IMR-90 (cell line): Measurements from ENCODE around the gene FLOT2.
"Not testable (repeated sequence)": the region's sequence is repeated elsewhere in the genome, so short reads cannot be mapped to it uniquely, and the experiment has no call there.

Source experiments
- CEBPB ChIP-seq: IDR thresholded peaks from 2 replicates; pipeline ENCODE4 v1.6.1; 2012; ENCODE audit warnings: low read depth, low read length, improper control_type of control experiment
- CHD1 ChIP-seq: IDR thresholded peaks from 2 replicates; pipeline ENCODE4 v1.6.1; 2012; ENCODE audit warnings: low read depth, low read length, improper control_type of control experiment
- FOS ChIP-seq: fragments of 150-350 bp; IDR thresholded peaks from 2 replicates; pipeline ENCODE4 v1.6.1; 2016; ENCODE audit warnings: low read depth, low read length
- MAFK ChIP-seq: IDR thresholded peaks from 2 replicates; pipeline ENCODE4 v1.6.1; 2012; ENCODE audit warnings: low read depth, low read length, improper control_type of control experiment
- MAZ ChIP-seq: IDR thresholded peaks from 2 replicates; pipeline ENCODE4 v1.6.1; 2012; ENCODE audit warnings: low read depth, mild to moderate bottlenecking, low read length, improper control_type of control experiment, moderate library complexity, borderline replicate concordance
- MXI1 ChIP-seq: IDR thresholded peaks from 2 replicates; pipeline ENCODE4 v1.6.1; 2012; ENCODE audit warnings: low read depth, mild to moderate bottlenecking, low read length, moderate library complexity, borderline replicate concordance
- NFE2L2 ChIP-seq: fragments of 150-350 bp; IDR thresholded peaks from 2 replicates; pipeline ENCODE4 v1.6.1; 2016; ENCODE audit warnings: low read depth, mild to moderate bottlenecking, low read length
- POLR2A ChIP-seq: IDR thresholded peaks from 2 replicates; pipeline ENCODE4 v1.6.1; 2012; ENCODE audit warnings: mild to moderate bottlenecking, low read depth, low read length
- RAD21 ChIP-seq: IDR thresholded peaks from 2 replicates; pipeline ENCODE4 v1.6.1; 2012; ENCODE audit warnings: low read length, improper control_type of control experiment
- RCOR1 ChIP-seq: IDR thresholded peaks from 2 replicates; pipeline ENCODE4 v1.6.1; 2012; ENCODE audit warnings: mild to moderate bottlenecking, low read length, improper control_type of control experiment; ENCODE audit not compliant: insufficient replicate concordance
- SMC3 ChIP-seq: fragments of 150-350 bp; IDR thresholded peaks from 2 replicates; pipeline ENCODE4 v1.6.1; 2016; ENCODE audit warnings: low read depth, mild to moderate bottlenecking, antibody characterized with exemption, low read length, moderate library complexity
- TF ChIP-seq, protein P1 (sequence below): conservative IDR thresholded peaks from 2 replicates; pipeline ENCODE4 v1.5.1; 2012; ENCODE audit warnings: mild to moderate bottlenecking, low read depth, low read length, improper control_type of control experiment
- TF ChIP-seq, protein P2 (sequence below): fragments of 150-350 bp; IDR thresholded peaks from 2 replicates; pipeline ENCODE4 v1.6.1; 2017; ENCODE audit warnings: mild to moderate bottlenecking, antibody characterized with exemption, low read length, low read depth

GRCh38 chr17:28903546-28903841 lies 6.0 kb upstream of the FLOT2 start:
- not testable (repeated sequence) for TF ChIP-seq NFE2L2, RCOR1, CEBPB, POLR2A, SMC3, RAD21, FOS, MAFK, MAZ, MXI1, CHD1
- TF ChIP-seq, protein P1, sequence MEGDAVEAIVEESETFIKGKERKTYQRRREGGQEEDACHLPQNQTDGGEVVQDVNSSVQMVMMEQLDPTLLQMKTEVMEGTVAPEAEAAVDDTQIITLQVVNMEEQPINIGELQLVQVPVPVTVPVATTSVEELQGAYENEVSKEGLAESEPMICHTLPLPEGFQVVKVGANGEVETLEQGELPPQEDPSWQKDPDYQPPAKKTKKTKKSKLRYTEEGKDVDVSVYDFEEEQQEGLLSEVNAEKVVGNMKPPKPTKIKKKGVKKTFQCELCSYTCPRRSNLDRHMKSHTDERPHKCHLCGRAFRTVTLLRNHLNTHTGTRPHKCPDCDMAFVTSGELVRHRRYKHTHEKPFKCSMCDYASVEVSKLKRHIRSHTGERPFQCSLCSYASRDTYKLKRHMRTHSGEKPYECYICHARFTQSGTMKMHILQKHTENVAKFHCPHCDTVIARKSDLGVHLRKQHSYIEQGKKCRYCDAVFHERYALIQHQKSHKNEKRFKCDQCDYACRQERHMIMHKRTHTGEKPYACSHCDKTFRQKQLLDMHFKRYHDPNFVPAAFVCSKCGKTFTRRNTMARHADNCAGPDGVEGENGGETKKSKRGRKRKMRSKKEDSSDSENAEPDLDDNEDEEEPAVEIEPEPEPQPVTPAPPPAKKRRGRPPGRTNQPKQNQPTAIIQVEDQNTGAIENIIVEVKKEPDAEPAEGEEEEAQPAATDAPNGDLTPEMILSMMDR = not testable (repeated sequence)
- TF ChIP-seq, protein P2, sequence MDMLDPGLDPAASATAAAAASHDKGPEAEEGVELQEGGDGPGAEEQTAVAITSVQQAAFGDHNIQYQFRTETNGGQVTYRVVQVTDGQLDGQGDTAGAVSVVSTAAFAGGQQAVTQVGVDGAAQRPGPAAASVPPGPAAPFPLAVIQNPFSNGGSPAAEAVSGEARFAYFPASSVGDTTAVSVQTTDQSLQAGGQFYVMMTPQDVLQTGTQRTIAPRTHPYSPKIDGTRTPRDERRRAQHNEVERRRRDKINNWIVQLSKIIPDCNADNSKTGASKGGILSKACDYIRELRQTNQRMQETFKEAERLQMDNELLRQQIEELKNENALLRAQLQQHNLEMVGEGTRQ = not testable (repeated sequence)
